ENCODE data around the gene KSR2.
"Not testable (repeated sequence)": the region's sequence is repeated elsewhere in the genome, so short reads cannot be mapped to it uniquely, and the experiment has no call there.

The KSR2 gene

GRCh38 chr12:117968826-117969659 lies at the start of gene KSR2:
KSR2 (minus strand) TSS chr12:117968990; CDS start chr12:117968255, 735 bp downstream.
- peak; percentile 56 for DNase-seq (ENCODE audit: low spot score)

- DNase-seq (ENCODE audit: low spot score), result no peak
Observed at GRCh38 chr12:118017926-118018325, 49.1 kb upstream of the KSR2 start.

- DNase-seq (ENCODE audit: low spot score), result peak; percentile 100
Observed at GRCh38 chr12:118016424-118017264, 47.9 kb upstream of the KSR2 start, which contains the start of gene RFC5. RFC5 (plus strand) TSS chr12:118016703; CDS start chr12:118016828, 125 bp downstream.

GRCh38 chr12:118015944-118016343 lies 47.2 kb upstream of the KSR2 start:
- peak; percentile 12 for DNase-seq (ENCODE audit: low spot score)

- DNase-seq (ENCODE audit: low spot score), result no peak
Observed at GRCh38 chr12:118015306-118015705, 46.5 kb upstream of the KSR2 start.

- no peak for DNase-seq (ENCODE audit: low spot score)
Observed at GRCh38 chr12:118013283-118013682, 44.5 kb upstream of the KSR2 start.

- DNase-seq (ENCODE audit: low spot score), result no peak
Observed at GRCh38 chr12:118011961-118012360, 43.2 kb upstream of the KSR2 start.

GRCh38 chr12:118011377-118011776 lies 42.6 kb upstream of the KSR2 start:
- no peak for DNase-seq (ENCODE audit: low spot score)

- no peak for DNase-seq (ENCODE audit: low spot score)
Observed at GRCh38 chr12:118010903-118011302, 42.1 kb upstream of the KSR2 start.

DNA sequence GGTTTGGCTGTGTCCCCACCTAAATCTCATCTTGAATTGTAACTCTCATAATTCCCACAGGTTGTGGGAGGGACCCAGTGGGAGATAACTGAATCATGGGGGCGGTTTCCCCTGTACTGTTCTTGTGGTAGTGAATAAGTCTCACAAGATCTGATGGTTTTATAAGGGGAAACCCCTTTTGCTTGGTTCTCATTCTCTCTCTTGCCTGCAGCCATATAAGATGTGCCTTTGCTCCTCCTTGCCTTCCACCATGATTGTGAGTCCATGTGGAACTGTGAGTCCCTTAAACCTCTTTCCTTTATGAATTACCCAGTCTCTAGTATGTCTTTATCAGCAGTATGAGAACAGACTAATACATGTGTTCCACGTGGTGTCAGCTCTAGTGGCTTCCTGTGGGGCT lies 31.0 kb upstream of the KSR2 start:
- DNase-seq (ENCODE audit: low spot score), result not testable (repeated sequence)

DNA sequence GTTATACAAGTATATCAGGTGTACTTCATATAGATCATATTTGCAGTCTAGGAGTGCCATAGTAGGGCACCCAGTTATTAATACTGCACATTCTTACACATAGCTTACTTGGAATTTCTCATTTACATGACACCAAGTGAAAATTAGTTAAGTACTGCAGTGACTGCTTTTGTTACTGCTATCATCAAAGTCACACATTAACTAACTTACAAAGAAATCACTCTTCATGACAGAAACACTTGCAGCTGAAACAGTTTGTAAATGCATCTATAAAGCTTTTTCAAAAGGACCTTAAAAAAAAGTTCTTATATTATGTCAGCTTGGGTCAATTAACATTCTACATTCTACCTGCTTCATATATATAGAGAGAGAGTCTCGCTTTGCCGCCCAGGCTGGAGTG lies 29.9 kb upstream of the KSR2 start:
- no peak for DNase-seq (ENCODE audit: low spot score)

- DNase-seq (ENCODE audit: low spot score), result no peak
Observed at GRCh38 chr12:117994551-117995438, 26.0 kb upstream of the KSR2 start.

DNA sequence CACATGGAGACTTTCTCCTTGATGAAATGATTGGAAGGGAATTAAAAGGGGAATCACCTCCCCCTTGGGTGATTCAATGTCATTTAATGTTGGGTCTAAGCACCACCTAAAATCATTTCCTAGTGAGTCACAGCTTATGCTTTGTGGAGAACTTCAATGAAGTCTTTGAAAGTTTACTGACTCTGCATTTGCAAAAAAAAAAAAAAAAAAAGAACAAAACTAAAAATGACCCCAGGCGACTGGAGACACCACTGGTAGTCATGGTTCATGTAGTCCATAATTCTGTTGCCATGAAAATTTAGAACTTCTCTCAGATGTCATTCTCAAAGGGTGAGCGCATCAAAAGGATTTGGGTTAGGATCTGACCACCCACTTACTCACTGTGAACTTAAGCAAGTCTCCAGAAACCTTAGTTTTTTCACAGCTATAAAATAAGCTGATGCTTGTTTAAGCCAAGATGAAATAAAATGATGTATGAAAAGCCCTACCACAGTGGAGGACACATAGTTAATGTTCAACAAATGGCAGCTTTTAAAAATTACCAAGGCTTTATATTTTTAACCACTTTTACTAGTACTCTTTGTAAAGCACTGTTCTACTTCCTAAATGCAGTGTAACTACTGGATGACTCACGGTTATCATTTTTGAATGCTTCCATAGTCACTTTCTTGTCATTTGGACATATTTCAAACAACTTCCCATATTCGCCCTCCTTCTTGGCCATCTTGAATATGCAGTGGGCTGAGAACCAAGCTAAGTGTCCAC lies 18.1 kb upstream of the KSR2 start:
- peak; percentile 42 for DNase-seq (ENCODE audit: low spot score)

DNA sequence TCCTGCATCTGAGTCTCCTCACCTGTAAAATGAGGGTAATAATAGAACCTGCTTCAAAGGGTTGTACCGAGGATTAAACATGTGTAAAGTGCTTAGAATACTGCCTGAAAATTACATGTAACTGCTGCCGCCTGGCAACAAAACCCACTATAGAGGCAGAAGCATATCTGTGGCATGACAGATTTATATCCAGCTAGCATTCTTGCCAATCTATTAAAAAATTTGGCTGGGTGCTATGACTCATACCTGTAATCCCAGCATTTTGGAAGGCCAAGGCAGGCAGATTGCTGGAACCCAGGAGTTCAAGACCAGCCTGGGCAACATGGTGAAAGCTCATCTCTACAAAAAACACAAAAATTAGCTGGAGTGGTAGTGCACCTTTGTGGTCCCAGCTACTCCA lies 16.4 kb upstream of the KSR2 start:
- DNase-seq (ENCODE audit: low spot score), result no peak

GRCh38 chr12:117981267-117981666 lies 12.5 kb upstream of the KSR2 start:
- no peak for DNase-seq (ENCODE audit: low spot score)

GRCh38 chr12:117980616-117981015 lies 11.8 kb upstream of the KSR2 start:
- no peak for DNase-seq (ENCODE audit: low spot score)

DNA sequence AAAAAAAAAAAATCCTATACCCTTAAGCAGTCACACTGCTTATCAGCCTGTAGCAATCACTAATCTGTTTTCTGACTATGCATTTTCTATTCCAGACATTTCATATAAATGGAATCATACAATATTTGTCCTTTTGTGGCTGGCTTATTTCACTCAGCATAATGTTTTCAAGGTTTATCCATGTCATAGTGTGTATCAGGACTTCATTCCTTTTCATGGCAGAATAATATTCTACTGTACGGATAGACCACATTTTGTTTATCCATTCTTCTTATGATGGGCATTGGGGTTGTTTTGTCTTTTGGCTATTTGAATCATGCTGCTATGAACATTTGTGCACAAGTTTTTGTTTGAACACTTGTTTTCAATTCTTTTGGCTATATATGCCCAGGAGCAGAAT lies 8.6 kb upstream of the KSR2 start:
- no peak for DNase-seq (ENCODE audit: low spot score)

DNA sequence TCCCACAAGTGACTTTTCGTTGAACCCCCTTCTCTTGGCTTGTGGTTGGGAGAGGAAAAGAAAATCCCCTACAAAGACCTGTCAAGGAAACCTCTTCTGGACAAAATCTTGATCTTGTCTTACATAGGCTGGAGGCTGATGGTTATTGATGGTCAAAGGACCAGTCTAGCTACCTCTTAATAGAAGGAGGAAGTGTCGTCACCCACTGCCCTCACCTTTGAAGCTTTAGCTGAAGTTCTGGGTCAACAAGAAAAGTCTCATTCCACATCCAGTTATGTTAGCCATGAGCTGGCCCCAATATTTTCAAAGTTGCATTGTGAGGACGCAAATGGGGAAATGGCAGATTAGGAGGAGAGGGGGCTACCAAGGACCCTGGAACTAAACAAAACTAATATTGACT lies 6.2 kb upstream of the KSR2 start:
- no peak for DNase-seq (ENCODE audit: low spot score)

- no peak for DNase-seq (ENCODE audit: low spot score)
Observed at GRCh38 chr12:117972301-117972700, 3.5 kb upstream of the KSR2 start.

- DNase-seq (ENCODE audit: low spot score), result no peak
Observed at GRCh38 chr12:117970334-117970733, 1.5 kb upstream of the KSR2 start.

- no peak for DNase-seq (ENCODE audit: low spot score)
Observed at GRCh38 chr12:117968151-117968789, 520 bp downstream of the KSR2 start.

Data from AG20443 (cell line).